ENCODE measurements around the gene KCNIP3.

Gene KCNIP3

DNA sequence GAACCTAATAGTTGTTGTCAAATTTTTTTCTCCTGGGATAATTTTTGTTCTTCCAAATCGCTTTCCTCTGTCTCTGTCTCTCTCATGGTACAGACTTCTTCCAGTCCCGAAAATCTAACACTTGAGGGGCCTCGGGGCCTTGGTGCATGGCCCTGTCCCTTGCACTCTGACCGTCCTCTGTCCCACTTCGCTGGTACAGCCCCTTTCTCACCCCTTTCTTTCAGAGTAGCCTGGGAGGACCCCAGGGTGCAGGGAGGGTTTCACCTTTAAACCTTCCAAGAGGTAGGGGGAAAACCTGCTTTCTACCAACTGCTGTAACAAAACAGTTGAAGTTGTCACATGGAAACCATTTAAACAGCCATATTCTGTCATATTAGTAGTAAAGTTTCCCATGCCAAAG, 83.1 kb downstream of the KCNIP3 start:
- Histone ChIP-seq H3K9me3 (ENCODE audit: low read depth, low read length) (no peaks in the 10 kb centered on the region), H3K4me3 (no peak overlapping the region), H3K36me3 (ENCODE audit: insufficient read depth, low read length) (no peaks in the 10 kb centered on the region), H3K9ac (ENCODE audit: insufficient read length) (no peak overlapping the region), H3K27ac (no peak overlapping the region)
- no peak for DNase-seq (ENCODE audit: low read depth, low spot score)
- TF ChIP-seq POLR2AphosphoS5 (IDR thresholded peaks at IDR 0.05; ENCODE audit: borderline replicate concordance, low read depth, low read length) (no peak), FOXP2 (optimal IDR thresholded peaks at IDR 0.05; ENCODE audit: control extremely low read depth, extremely low read length, insufficient read depth) (no peak), EZH2 (IDR thresholded peaks at IDR 0.05) (no peak)

GRCh38 chr2:95380731-95381130, 83.6 kb downstream of the KCNIP3 start:
- H3K27ac ChIP-seq = no peak overlapping the region
- H3K9me3 ChIP-seq (ENCODE audit: low read depth, low read length) = no peaks in the 10 kb centered on the region
- no peaks in the 10 kb centered on the region for H3K36me3 ChIP-seq (ENCODE audit: insufficient read depth, low read length)
- no peak overlapping the region for H3K4me3 ChIP-seq
- no peak overlapping the region for H3K9ac ChIP-seq (ENCODE audit: insufficient read length)
- no peak for TF ChIP-seq FOXP2 (optimal IDR thresholded peaks at IDR 0.05; ENCODE audit: control extremely low read depth, extremely low read length, insufficient read depth)
- TF ChIP-seq POLR2AphosphoS5 (IDR thresholded peaks at IDR 0.05; ENCODE audit: borderline replicate concordance, low read depth, low read length) = no peak
- no peak for TF ChIP-seq EZH2 (IDR thresholded peaks at IDR 0.05)
- no peak for DNase-seq (ENCODE audit: low read depth, low spot score)

DNA sequence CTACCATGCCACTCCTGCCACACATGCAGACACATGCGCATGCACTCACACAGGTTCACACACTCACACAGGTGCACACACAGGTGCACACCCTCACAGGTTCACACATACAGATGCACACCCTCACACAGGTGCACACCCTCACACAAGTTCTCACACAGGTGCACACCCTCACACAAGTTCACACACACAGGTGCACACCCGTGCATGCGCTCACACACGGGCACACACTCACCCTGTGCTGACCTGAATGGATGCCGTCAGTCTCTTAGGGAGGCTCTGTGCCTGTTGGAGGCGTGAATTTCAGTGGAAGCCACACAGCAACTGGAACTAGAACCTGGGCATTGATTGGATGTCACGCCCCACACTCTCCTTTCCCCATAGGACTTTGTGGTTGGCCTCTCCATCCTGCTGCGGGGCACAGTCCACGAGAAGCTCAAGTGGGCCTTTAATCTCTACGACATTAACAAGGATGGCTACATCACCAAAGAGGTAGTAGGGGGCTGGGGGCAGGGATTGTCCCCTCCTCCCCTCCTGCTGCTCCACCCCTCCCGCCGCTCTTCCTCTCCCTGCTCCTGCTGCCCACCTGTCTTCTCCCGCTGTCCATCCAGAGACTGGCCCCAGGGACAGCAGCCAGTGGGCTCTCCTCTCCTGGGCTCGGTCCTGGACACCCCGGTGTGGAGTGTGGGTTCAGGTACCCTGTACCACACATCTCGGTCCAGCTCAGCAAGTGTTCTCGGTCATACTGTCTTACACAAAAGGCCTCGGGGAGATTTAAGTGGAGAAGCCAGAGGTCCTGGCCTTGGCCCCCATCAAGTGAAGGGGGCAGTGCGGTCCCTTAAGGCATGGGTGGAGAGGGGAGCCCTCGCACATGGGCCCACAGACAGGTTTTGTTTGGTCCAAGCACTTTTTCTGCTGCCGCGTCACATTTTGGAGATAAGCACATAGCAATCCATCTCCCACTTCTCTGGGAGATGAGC, 84.4 kb downstream of the KCNIP3 start:
- Histone ChIP-seq H3K36me3 (ENCODE audit: insufficient read depth, low read length) (no peaks in the 10 kb centered on the region), H3K27ac (no peak overlapping the region), H3K9ac (ENCODE audit: insufficient read length) (no peak overlapping the region), H3K9me3 (ENCODE audit: low read depth, low read length) (no peaks in the 10 kb centered on the region), H3K4me3 (no peak overlapping the region)
- TF ChIP-seq FOXP2 (optimal IDR thresholded peaks at IDR 0.05; ENCODE audit: control extremely low read depth, extremely low read length, insufficient read depth) = no peak
- DNase-seq (ENCODE audit: low read depth, low spot score) = no peak

DNA sequence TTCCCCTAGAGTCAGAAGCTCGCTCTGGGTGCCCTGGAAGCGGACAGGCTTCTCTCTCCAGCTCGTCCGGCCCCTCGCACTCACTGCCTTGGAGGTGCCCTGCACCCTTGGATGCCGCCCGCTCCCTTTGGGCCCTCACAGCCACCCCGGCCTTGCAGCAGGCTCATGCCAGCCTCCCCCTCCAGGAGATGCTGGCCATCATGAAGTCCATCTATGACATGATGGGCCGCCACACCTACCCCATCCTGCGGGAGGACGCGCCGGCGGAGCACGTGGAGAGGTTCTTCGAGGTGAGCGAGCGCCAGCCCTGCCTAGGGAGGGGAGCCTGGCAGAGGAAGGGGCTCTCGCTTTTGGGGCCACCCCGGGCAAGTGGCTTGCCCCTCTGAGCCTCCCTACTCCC, 85.0 kb downstream of the KCNIP3 start:
- H3K4me3 ChIP-seq = no peak overlapping the region
- no peak for DNase-seq (ENCODE audit: low read depth, low spot score)
- no peaks in the 10 kb centered on the region for H3K36me3 ChIP-seq (ENCODE audit: insufficient read depth, low read length)
- H3K27ac ChIP-seq = no peak overlapping the region
- H3K9me3 ChIP-seq (ENCODE audit: low read depth, low read length) = no peaks in the 10 kb centered on the region
- TF ChIP-seq POLR2AphosphoS5 (IDR thresholded peaks at IDR 0.05; ENCODE audit: borderline replicate concordance, low read depth, low read length) (no peak), FOXP2 (optimal IDR thresholded peaks at IDR 0.05; ENCODE audit: control extremely low read depth, extremely low read length, insufficient read depth) (no peak), EZH2 (IDR thresholded peaks at IDR 0.05) (no peak)
- no peak overlapping the region for H3K9ac ChIP-seq (ENCODE audit: insufficient read length)

- TF ChIP-seq FOXP2 (optimal IDR thresholded peaks at IDR 0.05; ENCODE audit: control extremely low read depth, extremely low read length, insufficient read depth) (no peak), POLR2AphosphoS5 (IDR thresholded peaks at IDR 0.05; ENCODE audit: borderline replicate concordance, low read depth, low read length) (no peak), EZH2 (IDR thresholded peaks at IDR 0.05) (no peak)
- H3K9me3 ChIP-seq (ENCODE audit: low read depth, low read length) = no peaks in the 10 kb centered on the region
- DNase-seq (ENCODE audit: low read depth, low spot score) = no peak
- no peak overlapping the region for H3K4me3 ChIP-seq
- no peak overlapping the region for H3K9ac ChIP-seq (ENCODE audit: insufficient read length)
- H3K27ac ChIP-seq = no peak overlapping the region
- H3K36me3 ChIP-seq (ENCODE audit: insufficient read depth, low read length) = no peaks in the 10 kb centered on the region
These were observed 85.8 kb downstream of the KCNIP3 start for GRCh38 chr2:95382686-95383634.

DNA sequence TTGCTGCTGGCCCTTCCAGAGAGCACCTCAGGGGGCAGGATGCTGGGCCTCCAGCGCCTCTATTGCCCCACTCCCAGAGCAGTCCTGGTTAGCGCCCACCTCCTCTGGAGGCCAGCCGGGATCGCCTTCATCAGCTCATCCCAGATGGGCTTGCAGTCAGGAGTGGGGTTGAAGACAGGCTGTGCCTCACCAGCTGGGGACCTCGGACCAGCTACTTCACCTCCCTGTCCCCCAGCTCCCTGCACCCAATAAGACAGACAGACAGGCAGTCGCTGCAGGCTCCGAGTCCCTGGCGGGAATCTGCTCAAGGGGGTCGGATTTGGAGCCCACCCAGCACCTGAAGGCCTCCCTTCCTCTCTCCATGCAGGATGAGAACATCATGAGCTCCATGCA, 86.5 kb downstream of the KCNIP3 start:
- TF ChIP-seq FOXP2 (optimal IDR thresholded peaks at IDR 0.05; ENCODE audit: control extremely low read depth, extremely low read length, insufficient read depth) (no peak), EZH2 (IDR thresholded peaks at IDR 0.05) (no peak), POLR2AphosphoS5 (IDR thresholded peaks at IDR 0.05; ENCODE audit: borderline replicate concordance, low read depth, low read length) (no peak)
- Histone ChIP-seq H3K27ac (no peak overlapping the region), H3K9ac (ENCODE audit: insufficient read length) (no peak overlapping the region), H3K4me3 (no peak overlapping the region), H3K9me3 (ENCODE audit: low read depth, low read length) (no peaks in the 10 kb centered on the region), H3K36me3 (ENCODE audit: insufficient read depth, low read length) (no peaks in the 10 kb centered on the region)
- DNase-seq (ENCODE audit: low read depth, low spot score) = no peak

- no peak for DNase-seq (ENCODE audit: low read depth, low spot score)
- Histone ChIP-seq H3K4me3 (no peak overlapping the region), H3K27ac (no peak overlapping the region), H3K9me3 (ENCODE audit: low read depth, low read length) (no peaks in the 10 kb centered on the region), H3K9ac (ENCODE audit: insufficient read length) (no peak overlapping the region), H3K36me3 (ENCODE audit: insufficient read depth, low read length) (no peaks in the 10 kb centered on the region)
- TF ChIP-seq EZH2 (IDR thresholded peaks at IDR 0.05) (no peak), POLR2AphosphoS5 (IDR thresholded peaks at IDR 0.05; ENCODE audit: borderline replicate concordance, low read depth, low read length) (no peak), FOXP2 (optimal IDR thresholded peaks at IDR 0.05; ENCODE audit: control extremely low read depth, extremely low read length, insufficient read depth) (no peak)
These were observed 87.9 kb downstream of the KCNIP3 start for GRCh38 chr2:95384854-95385569.
